ENCODE results near the gene AKR1E2. TPM values are rescaled to one million over a fixed set of nuclear protein-coding genes. Genes with fewer than 3 reads are reported as not detected.

The AKR1E2 gene
- total and polyA plus RNA-seq, 2 donors (not counting 3 experiments of a cell fraction or from before 2014, with no cell fraction given): 4.0 to 8.2 TPM

DNA sequence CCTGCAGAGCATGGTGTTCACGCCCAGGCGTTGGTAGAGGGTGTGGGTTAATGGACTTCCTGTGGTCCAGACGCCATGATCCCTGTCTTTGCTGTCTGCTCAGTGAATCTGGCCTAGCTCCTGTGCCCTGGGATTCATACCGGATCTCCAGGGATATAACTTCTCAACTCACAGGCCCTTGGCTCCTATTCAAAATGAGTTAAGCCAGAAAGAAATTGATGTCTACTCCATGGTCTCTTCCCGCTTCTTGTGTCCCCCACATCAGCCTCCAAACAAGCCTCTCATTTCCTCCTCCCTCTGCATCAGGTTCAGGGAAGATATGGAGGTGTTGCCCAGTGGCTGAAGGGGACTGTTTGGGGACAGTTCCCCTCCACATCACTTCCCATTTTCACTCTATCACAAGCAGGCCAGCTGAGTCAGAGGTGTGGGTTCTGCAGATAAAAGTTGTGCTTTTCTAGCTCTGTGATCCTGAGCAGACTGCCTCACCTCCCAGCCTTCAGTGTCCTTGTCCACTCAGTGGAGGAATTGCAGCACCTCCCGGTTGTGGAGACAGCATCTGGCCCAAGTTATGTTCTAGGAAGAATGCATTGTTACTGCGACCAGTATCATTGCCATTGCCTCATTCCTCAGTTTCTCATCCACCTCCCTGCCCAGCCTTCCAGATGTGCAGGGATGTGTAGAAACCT lies 22.5 kb downstream of the AKR1E2 start:
- dilution Hi-C loops (cut with MboI; ENCODE audit: extremely low pct_ligation_motif_present, low sequenced_read_pairs) (no loop called here), intact Hi-C loops (cut with micrococcal nuclease) (loop anchor here (1.0 to 2.0 kb wide), 10 partner anchors 22 to 774 kb away; partner anchors contain the start of genes AKR1C3 and AKR1E2)
- FAIRE-seq: no peak
- DNase-seq (ENCODE audit: low read depth, low spot score): no peak
- Histone ChIP-seq H4K20me1 (replicated peaks; ENCODE audit: control insufficient read depth, extremely low read depth, insufficient read depth, low read length) (no peaks in the 10 kb centered on the region), H3K36me3 (ENCODE audit: control insufficient read depth in 2 of 2, extremely low read depth in 1 of 2, insufficient read depth in 2 of 2, low read length in 2 of 2) (peaks cover 0 to under 1% of the 10 kb centered on the region in 2 experiments), H3K9ac (replicated peaks; ENCODE audit: extremely low read depth, insufficient read depth, low read length) (no peak overlapping the region), H2AFZ (ENCODE audit: low read depth, low read length) (peak overlapping the region; percentile 21), H3K4me2 (ENCODE audit: insufficient read depth, low read length) (no peak overlapping the region), H3K4me3 (replicated peaks in 1 of 3; ENCODE audit: insufficient read depth in 1 of 3, low read depth in 1 of 3, low read length in 3 of 3) (no peak overlapping the region), H3K9me1 (replicated peaks; ENCODE audit: control insufficient read depth, extremely low read depth, insufficient read depth, low read length) (no peaks in the 10 kb centered on the region), H3K27ac (ENCODE audit: insufficient read depth, low read depth, low read length) (peak overlapping the region; percentile 60), H3K27me3 (ENCODE audit: control insufficient read depth in 2 of 2, insufficient read depth in 2 of 2, low read length in 2 of 2) (no peaks in the 10 kb centered on the region), H3K79me2 (ENCODE audit: control insufficient read depth, insufficient read depth, low read length) (no peaks in the 10 kb centered on the region), H3K9me3 (replicated peaks; ENCODE audit: control insufficient read depth, insufficient read depth, low read length) (no peaks in the 10 kb centered on the region), H3K4me1 (ENCODE audit: control insufficient read depth, extremely low read depth, insufficient read depth, low read length) (peaks cover 22% of the 10 kb centered on the region)
- ChIA-PET POLR2A (no interaction called here), CTCF (interaction anchor here (0.7 to 6.1 kb wide), 12 partner anchors 10 to 774 kb away, joined by 3 to 136 read pairs (median 18); partner anchors contain the start of genes AKR1C3 and AKR1E2)
- no peak for TF ChIP-seq FOS (IDR thresholded peaks at IDR 0.05; ENCODE audit: borderline replicate concordance, insufficient read depth, low read length)
- TF ChIP-seq, protein P1, sequence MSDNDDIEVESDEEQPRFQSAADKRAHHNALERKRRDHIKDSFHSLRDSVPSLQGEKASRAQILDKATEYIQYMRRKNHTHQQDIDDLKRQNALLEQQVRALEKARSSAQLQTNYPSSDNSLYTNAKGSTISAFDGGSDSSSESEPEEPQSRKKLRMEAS (IDR thresholded peaks at IDR 0.05; ENCODE audit: insufficient read depth, insufficient read length): no peak
- no peak for TF ChIP-seq GATA2 (IDR thresholded peaks at IDR 0.05; ENCODE audit: insufficient read depth, insufficient read length, low read depth, low read length)
- no TSS peak for BruUV-seq (replicated peaks)

DNA sequence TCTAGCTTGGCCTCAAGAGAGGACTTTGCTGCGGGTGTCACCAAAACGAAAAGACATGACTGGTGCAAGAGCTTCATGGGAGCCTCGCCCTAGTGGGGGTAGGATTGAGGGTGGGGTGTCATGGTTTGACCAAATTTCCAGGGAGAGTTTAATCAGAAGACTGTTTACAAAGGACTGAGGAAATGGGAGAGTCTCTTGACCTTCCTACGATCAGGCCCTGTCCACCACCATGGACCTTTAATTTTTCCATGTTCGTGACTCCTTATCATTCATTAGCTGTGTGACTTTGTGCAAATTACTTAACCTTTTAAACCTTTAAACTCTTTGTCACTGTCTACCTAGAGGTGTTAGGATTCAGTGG lies 23.0 kb downstream of the AKR1E2 start:
- DNase-seq (ENCODE audit: low read depth, low spot score): no peak
- Histone ChIP-seq H3K9me3 (replicated peaks; ENCODE audit: control insufficient read depth, insufficient read depth, low read length) (no peaks in the 10 kb centered on the region), H4K20me1 (replicated peaks; ENCODE audit: control insufficient read depth, extremely low read depth, insufficient read depth, low read length) (no peaks in the 10 kb centered on the region), H3K36me3 (ENCODE audit: control insufficient read depth in 2 of 2, extremely low read depth in 1 of 2, insufficient read depth in 2 of 2, low read length in 2 of 2) (no peaks in the 10 kb centered on the region), H3K27ac (ENCODE audit: insufficient read depth, low read depth, low read length) (no peak overlapping the region), H3K4me1 (ENCODE audit: control insufficient read depth, extremely low read depth, insufficient read depth, low read length) (peaks cover 22% of the 10 kb centered on the region), H3K79me2 (ENCODE audit: control insufficient read depth, insufficient read depth, low read length) (no peaks in the 10 kb centered on the region), H3K9me1 (replicated peaks; ENCODE audit: control insufficient read depth, extremely low read depth, insufficient read depth, low read length) (no peaks in the 10 kb centered on the region), H3K27me3 (ENCODE audit: control insufficient read depth in 2 of 2, insufficient read depth in 2 of 2, low read length in 2 of 2) (no peaks in the 10 kb centered on the region), H3K9ac (replicated peaks; ENCODE audit: extremely low read depth, insufficient read depth, low read length) (no peak overlapping the region), H3K4me3 (replicated peaks in 1 of 3; ENCODE audit: insufficient read depth in 1 of 3, low read depth in 1 of 3, low read length in 3 of 3) (no peak overlapping the region), H2AFZ (ENCODE audit: low read depth, low read length) (no peak overlapping the region), H3K4me2 (ENCODE audit: insufficient read depth, low read length) (no peak overlapping the region)
- TF ChIP-seq EZH2 (IDR thresholded peaks at IDR 0.05; ENCODE audit: borderline replicate concordance, low read depth, low read length, severe bottlenecking): no peak
- no peak for TF ChIP-seq GATA2 (IDR thresholded peaks at IDR 0.05; ENCODE audit: insufficient read depth, insufficient read length, low read depth, low read length)
- TF ChIP-seq MYC (IDR thresholded peaks at IDR 0.05; ENCODE audit: low read depth, low read length): no peak
- intact Hi-C loops (cut with micrococcal nuclease): loop anchor here (1.0 to 2.0 kb wide), 10 partner anchors 23 to 774 kb away; partner anchors contain the start of genes AKR1C3 and AKR1E2
- dilution Hi-C loops (cut with MboI; ENCODE audit: extremely low pct_ligation_motif_present, low sequenced_read_pairs): no loop called here
- ChIA-PET CTCF (interaction anchor here (0.6 to 6.1 kb wide), 46 partner anchors 10 to 1656 kb away, joined by 3 to 136 read pairs (median 6); partner anchors contain the start of genes AKR1C3, AKR1E2 and TUBAL3), POLR2A (no interaction called here)
- BruUV-seq (replicated peaks): no TSS peak
- no peak for FAIRE-seq
